Uterus (tissue), 2 donors: ENCODE results near the gene SERPINA9.

Experiments
- POLR2A ChIP-seq, 2 donors: fragments of 450-650 bp; IDR thresholded peaks; one replicate each; pipeline ENCODE4 v1.6.1; 2016; ENCODE audit warnings: antibody characterized with exemption in 2 of 2, mild to moderate bottlenecking in 1 of 2, moderate library complexity in 1 of 2
- TF ChIP-seq, protein P1 (sequence below), 4 experiments: fragments of 200-600 bp in 2 of 4; fragments of 450-650 bp in 2 of 4; sonication (generic) in 2 of 4; IDR thresholded peaks; one replicate each; pipeline ENCODE4 v1.5.1; 2016 to 2019; ENCODE audit warnings: antibody characterized with exemption in 4 of 4, mild to moderate bottlenecking in 2 of 4, moderate library complexity in 1 of 4

DNA sequence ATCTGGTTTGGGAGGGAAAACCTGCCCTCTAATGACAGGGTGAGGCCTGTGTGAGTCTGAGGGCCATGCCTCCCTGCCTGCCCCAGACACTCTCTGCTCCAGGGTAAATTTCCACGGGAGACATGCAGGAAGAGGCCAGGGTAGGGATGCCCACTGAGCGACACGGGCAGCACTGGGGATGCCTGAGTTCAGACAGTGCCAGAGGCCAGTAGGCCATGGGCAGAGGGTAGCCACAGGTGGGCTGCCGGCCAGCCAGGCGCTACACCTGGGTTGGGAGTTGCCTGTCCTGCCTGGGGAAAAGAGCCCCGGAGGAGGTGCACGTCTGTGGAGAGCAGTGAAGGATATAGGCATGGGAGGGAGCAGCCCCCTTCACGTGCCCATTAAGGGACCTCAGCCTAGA, 29.6 kb upstream of the SERPINA9 start:
- TF ChIP-seq POLR2A (IDR thresholded peaks at IDR 0.05), result no peak
- TF ChIP-seq, protein P1, sequence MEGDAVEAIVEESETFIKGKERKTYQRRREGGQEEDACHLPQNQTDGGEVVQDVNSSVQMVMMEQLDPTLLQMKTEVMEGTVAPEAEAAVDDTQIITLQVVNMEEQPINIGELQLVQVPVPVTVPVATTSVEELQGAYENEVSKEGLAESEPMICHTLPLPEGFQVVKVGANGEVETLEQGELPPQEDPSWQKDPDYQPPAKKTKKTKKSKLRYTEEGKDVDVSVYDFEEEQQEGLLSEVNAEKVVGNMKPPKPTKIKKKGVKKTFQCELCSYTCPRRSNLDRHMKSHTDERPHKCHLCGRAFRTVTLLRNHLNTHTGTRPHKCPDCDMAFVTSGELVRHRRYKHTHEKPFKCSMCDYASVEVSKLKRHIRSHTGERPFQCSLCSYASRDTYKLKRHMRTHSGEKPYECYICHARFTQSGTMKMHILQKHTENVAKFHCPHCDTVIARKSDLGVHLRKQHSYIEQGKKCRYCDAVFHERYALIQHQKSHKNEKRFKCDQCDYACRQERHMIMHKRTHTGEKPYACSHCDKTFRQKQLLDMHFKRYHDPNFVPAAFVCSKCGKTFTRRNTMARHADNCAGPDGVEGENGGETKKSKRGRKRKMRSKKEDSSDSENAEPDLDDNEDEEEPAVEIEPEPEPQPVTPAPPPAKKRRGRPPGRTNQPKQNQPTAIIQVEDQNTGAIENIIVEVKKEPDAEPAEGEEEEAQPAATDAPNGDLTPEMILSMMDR (IDR thresholded peaks at IDR 0.05), result no peak
